ENCODE measurements around the gene LRRN2.
"Not testable (repeated sequence)": the region's sequence is repeated elsewhere in the genome, so short reads cannot be mapped to it uniquely, and the experiment has no call there.

LRRN2 gene

DNA sequence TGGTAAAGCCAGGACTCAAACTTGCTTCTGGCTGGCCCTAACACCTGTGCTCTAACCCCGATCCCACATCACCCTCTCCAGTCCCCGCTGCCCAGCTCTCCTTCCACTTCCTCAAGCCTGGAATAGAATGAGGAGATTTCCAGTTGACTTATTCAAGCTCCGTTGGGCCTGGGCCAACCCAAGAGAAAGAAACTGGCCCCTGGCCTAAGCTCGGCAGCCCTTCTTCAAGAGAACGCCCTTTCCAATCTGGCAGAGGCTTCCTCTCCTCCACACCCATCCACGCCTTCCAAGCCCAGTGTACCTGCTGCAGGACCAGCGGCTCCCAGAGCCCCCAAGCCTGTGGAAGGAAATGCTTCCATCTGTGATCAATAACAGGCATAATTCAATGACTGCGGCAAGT, 51.9 kb downstream of the LRRN2 start:
- DNase-seq (ENCODE audit: low read depth in 3 of 3, low spot score in 1 of 3), result no peak

DNA sequence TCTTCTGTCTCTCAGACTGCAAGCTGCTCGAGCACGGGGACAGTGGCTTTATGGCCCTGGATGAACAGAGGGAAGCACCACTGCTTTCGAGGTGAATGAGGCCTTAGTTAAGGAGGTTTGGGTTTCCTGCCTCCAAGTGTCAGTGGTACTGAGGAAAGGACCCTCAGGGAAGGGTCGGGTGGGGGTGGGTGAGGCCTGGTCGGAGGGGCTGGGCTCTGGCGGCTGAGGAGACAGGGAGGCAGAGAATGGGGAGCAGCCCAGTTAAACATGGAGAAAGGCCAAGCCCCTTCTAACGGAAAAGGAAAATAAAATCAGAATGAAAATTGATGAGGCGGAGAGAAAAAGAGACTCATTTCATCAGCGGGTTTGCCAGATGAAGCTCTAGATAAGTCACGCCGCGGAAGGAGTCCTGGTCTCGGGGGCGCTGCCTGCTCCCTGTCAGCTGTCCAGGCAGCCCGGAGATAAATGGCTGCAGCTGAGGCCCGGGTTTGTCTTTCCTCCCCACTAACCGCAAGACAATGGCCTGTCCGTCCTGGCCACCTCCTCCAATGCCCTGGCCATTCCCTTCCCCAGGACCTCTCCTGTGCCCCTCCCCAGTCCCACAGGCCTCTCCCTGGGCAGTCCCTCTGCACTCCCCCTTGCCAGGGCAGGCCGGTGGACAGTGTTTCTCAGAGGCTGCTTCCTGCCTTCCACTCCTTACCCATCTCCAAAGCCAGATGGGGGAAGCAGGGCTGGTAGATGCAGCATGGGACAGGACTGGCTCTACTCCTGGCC, 55.2 kb downstream of the LRRN2 start:
- DNase-seq (ENCODE audit: low read depth in 3 of 3, low spot score in 1 of 3), result no peak

DNA sequence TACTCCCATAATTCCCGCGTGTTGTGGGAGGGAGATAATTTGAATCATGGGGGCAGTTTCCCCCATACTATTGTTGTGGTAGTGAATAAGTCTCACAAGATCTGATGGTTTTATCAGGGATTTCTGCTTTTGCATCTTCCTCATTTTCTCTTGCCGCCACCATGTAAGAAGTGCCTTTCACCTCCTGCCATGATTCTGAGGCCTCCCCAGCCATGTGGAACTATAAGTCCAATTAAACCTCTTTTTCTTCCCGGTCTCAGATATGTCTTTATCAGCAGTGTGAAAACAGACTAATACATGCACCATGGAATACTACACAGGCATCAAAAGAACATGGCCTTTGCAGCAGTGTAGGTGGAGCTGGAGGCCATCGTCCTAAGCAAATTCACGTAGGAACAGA, 56.1 kb downstream of the LRRN2 start:
- not testable (repeated sequence) for DNase-seq (ENCODE audit: low read depth in 3 of 3, low spot score in 1 of 3)

DNA sequence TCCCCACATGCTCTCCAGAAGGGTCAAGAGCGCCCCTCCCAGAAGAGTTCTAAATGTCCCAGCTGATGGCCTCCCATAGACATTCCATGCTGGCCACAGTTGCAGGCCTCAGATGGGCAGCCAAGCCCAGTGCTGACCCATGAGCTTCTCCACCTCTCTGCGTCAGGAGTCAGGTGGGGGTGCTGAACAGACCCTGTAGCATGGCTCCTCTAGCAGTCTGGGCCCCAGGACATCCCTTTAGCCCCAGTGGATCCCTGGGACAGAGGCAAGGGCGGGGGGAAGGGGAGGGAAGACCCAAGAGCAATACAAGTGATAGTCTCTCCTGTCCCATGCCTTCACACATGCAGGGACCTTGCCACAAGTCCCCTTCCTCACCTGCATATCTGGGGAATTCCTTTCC, 56.7 kb downstream of the LRRN2 start:
- DNase-seq (ENCODE audit: low read depth in 3 of 3, low spot score in 1 of 3), result no peak

DNA sequence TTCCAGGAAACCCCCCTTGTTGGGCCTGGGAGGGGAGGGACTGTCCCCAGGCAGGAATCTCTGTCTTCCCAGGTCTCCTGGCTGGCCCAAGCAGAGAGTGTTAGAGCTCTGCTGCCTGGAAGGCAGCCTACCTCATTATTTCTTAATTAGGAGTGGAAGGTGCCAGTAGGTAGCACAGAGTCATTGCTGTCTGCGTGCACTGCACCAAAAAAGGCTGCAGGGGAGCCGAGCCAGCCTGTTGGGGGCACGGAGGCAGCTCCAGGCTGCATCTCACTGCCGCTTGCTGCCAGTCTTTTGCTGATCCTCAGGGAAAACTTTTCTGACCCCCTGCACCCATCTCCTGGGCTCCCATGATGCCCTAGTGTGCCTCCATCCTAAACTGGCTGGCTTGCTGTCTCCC, 58.1 kb downstream of the LRRN2 start:
- DNase-seq (ENCODE audit: low read depth in 3 of 3, low spot score in 1 of 3), result no peak

DNA sequence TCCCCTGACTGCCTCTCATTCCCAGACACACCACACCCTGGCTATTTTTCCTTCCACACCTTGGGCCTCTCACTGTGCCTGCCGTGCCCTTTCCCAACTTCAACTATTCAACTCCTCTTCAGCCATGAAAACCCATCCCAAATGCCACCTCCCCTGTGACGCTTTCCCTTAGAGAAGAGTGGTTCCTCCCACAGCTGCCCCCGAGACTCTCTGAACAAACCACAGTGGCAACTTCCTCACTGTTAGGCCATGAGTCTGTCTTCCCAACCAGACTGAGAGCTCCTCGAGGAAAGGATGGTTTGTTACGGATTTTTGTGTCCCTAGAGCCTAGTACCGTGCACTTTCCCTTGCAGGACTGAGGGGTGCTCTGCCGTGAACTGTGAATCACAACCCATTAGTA, 59.2 kb downstream of the LRRN2 start:
- no peak for DNase-seq (ENCODE audit: low read depth in 3 of 3, low spot score in 1 of 3)

DNA sequence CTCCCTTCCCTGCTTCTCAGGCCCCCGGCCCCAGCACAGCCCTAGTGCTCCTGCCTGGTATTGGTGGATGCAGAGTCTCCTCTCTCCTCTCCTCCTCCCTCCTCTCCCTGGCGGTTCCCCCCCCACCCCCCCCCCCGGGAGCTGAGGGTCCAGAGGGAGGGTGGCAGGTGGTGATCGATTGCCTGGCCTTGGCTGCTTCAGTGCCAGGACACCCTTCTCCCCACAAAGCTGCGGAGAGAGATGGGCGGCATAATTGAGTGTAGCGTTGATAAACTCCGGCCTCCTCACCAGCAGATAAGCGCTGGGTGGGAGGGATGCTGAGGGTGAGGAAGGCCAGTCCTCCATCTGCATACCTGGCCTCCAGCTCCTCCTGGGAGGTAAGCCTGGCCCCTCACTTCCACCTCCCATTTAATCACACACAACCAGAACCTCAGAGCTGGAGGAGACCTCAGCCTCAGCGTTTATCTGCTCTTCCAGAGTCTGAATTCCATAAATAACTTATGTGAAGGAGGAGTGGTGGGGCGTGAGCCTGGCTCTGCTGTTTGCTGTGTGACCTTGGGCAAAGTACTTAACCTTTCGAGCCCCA, 60.8 kb downstream of the LRRN2 start:
- DNase-seq (ENCODE audit: low read depth in 3 of 3, low spot score in 1 of 3), result no peak

DNA sequence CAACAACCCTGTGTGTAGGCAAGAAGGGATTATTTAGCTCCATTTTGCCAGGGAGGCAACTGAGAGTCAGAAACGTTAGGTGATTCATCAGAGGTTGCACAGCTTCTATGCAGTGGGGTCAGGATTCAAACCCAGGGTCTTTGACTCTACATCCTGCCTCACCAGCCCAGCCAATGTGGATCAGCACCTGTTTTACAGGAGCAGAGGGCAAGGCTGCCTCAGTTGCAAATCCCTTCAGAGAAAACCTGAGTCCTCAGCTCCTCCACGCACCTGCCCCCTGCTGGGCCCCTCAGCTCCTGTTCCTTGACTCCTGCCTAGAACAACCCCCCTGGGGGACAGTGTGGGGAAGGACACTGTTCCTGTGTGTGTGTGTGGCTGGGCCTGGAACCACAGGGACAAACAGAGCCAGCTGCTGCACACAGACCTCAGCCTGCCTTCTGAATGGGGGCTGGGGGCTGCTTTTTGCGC, 61.6 kb downstream of the LRRN2 start:
- no peak for DNase-seq (ENCODE audit: low read depth in 3 of 3, low spot score in 1 of 3)

DNA sequence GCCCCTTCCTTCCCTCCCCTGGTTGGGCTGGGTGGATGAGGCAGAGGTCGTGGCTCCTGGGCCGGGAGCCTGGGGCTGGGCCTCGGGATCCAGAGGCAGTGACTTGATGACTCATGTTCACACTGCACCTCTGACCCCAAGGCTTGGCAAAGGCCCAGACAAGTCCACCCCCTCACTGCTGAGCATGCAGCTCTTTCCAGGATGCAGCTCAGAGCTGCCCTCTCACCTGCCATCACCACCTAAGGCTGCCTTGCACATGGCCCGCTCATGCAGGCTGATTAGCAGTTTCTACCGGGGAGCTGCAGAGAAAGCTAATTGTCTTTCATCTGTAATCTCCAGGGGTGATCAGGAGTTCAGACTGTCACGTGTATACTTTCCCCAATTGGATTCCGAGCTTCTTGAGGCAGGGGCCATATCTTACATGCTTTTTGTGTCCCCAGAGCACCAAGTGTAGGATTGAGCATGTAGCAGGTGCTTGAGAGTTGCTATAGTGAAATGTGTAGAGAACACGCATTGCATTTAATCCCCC, 62.1 kb downstream of the LRRN2 start:
- DNase-seq (ENCODE audit: low read depth in 3 of 3, low spot score in 1 of 3), result no peak

DNA sequence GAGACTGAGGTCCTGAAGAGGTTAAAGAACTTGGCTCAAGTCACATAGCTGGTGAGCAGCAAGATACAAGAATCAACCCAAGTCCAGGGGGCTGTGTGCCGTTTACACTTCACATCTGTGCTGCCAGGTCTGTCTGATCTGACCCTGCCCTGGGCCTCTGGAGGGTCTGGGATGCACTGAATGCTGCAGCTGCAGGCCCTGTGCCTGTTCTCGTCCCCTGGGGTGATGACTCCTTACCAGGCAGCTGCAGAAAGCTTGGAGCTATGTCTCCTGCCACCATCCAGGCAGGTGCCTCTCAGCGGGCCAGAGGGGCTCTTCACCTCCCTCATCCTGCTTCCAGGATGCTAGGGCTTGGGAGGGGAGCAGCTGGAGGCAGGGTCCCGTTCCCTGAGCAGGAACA, 63.5 kb downstream of the LRRN2 start:
- no peak for DNase-seq (ENCODE audit: low read depth in 3 of 3, low spot score in 1 of 3)

DNA sequence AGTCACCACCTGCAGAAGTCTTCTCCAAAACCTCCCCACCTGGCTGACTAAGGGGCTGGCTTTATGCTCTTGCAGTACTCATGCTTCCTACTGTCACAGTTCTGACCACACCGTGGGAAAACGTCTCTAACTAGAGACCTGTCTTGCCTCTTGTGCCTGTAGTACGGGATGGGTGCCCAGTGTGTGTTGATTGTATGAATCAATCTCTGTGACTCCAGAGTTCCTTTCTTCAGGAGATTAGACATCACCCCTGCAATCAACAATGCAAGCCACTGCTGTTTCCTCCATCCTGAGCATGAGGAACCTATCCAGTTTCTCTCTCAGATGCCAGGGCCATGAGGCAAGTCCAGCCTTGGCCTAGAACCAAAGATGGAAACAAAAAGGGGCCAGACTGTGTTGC, 64.1 kb downstream of the LRRN2 start:
- DNase-seq (ENCODE audit: low read depth in 3 of 3, low spot score in 1 of 3), result no peak

DNA sequence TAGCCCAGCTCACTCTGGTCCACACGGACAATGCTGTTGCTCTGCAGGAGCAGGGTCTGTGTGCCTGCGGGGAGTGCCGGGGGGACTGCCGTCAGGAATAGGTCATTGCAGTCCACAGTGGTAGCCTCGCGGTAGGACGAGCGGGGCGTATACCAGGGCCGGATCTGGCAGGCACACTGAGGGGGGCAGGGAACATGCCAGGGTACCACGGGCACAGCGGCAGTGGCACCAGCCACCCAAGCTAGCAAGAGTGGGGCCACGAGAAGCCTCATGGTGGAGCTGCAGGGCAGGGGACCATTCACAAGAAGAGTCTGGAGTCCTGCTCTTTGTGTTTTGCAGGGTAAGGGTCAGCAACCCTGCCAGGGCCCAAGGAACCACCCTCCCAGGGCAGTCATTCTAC, 65.8 kb downstream of the LRRN2 start:
- no peak for DNase-seq (ENCODE audit: low read depth in 3 of 3, low spot score in 1 of 3)

DNA sequence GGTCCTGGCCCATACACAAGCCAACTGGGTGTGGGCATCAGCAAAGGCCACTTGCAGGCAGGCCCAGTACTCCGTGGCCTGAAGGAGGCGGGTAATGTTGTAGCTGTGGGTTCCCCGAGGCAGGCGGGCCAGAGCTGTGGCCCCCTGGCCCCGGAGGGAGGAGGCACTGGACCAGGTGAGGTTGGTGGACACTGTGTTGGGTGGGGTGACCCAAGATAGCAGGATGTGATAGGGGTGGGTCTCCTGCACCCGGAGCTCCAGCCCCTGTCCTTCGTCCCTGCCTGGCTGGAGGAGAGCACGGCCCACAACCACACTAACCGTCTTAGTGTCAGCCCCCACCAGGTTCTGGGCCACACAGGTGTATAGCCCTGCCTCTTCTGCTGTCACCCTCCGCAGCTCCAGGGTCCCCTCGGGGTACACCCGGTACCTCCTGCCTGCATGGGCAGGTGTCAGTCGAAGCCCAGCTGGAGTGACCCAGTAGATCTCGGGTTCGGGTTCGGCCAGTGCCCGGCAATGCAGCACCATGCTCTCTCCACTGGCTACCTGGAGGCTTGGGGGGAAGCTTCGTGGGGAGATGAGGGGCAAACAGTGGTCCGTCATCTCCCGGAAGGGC, 67.3 kb downstream of the LRRN2 start:
- DNase-seq (ENCODE audit: low read depth in 3 of 3, low spot score in 1 of 3), result no peak

DNA sequence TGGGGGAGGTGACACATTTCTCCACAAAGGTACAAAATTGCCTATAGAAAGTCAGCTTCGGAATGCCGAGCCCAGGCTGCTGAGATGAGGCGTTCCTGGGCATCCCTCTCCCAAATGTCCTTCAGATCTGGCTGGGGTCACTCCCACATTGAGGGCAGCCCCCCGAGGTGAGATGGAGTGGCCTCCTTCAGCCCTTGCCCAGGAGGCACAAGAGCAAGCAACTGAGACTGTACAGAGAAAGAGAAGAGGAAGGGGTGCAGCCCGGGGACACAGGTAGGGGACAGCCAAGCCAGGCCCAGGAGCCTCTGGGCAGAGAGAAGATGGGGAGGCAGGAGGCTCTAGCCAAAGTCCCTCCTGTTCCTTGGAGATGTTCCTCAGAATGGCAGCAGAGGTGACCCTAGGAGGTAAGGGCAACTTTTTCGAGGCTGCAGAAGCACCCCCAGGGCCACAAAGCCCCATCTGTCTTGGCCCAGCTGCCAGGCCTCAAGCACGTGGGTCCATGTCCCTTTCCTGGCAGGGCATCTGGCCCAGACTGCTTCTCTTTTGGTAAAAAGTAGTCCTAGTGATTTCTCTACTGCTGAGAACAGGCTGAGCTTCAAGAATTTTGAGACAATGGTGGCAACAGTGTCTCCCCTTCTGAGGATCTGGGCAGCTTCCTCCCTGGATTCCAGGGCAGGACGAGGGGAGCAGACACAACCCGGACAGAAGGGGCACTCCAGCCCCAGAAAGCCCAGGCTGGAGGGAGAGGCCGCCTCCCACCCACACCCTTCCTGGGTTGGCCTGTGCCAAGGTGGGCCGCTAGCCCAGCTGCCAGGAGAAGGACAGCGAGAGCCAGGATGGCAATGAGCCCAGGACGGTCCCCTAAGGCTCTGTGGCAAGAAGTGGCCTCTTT, 68.0 kb downstream of the LRRN2 start:
- DNase-seq (ENCODE audit: low read depth in 3 of 3, low spot score in 1 of 3), result no peak

DNA sequence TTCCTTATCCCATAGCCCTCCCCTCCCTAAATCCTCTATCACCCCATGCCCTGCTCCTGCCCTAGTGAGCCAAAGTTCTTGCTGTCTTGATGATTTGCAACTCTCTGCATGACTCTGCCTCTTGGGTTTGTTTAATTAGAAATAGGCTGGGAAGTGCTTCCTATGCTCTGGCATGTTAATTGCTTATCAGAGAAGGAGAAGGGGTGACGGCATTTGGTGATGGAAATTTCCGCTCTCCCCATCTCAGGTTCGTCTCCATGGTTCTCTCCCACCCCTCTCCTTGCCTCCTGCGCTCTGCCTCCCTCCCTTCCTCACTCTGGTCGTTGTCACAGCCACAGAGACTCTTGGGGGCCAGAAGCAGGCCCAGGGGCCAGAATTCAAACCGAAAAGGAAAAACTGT, 68.9 kb downstream of the LRRN2 start:
- no peak for DNase-seq (ENCODE audit: low read depth in 3 of 3, low spot score in 1 of 3)

DNA sequence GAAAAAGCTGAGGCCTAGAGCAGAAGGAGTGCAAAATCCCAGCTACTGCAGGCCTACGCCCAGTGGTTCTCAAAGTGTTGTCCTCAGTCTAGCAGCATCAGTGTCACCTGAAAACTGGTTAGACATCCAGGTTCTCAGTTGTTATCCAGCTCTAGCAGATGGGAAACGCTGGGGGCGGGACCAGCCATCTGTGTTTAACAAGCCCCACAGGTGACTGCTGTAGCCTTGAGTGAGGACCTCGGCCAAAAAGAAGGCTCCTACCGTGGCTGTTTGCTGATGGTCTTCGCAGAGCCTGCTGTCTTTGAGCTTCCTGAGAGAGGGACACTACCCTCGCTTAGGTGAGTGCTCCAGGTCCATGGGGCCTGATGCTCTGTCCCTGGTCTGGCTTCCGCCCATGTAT, 69.7 kb downstream of the LRRN2 start:
- no peak for DNase-seq (ENCODE audit: low read depth in 3 of 3, low spot score in 1 of 3)

DNA sequence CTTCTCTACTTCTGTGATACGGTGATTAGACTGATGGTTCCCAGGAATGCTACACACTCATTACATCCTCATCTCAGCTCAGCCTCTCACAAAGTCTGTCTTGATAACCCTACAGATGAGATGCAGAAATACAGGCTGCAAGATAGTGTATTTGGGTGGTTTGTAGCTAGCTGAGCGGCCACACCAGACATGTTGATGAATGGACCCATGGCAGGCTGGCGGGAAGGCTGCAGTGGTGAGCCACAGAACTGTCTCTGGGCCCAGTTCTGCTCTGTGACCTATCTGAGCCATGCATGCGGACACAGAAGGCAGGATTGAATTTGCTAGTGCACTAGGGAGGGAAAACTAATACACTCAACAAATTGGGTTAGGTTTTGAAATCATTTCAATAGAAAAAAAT, 71.9 kb downstream of the LRRN2 start:
- no peak for DNase-seq (ENCODE audit: low read depth in 3 of 3, low spot score in 1 of 3)

DNA sequence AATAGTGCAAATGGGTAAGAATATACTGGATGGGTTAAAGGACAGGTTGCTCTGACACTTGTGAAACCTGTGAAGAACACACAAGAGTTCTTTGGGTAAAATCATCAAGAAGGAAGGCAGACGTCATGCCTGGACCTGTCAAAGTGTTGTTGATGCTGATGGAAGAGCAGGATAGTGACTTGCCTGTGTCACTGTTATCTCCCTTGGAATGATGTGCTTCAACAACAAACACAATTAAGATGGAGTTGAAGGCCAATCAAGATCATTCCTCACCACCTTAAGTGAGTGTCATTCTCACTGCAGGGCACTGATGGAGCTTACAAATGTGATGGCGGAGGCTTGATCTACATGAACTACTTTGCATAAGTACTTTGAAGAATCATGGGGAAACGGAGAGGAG, 73.2 kb downstream of the LRRN2 start:
- DNase-seq (ENCODE audit: low read depth in 3 of 3, low spot score in 1 of 3), result no peak

DNA sequence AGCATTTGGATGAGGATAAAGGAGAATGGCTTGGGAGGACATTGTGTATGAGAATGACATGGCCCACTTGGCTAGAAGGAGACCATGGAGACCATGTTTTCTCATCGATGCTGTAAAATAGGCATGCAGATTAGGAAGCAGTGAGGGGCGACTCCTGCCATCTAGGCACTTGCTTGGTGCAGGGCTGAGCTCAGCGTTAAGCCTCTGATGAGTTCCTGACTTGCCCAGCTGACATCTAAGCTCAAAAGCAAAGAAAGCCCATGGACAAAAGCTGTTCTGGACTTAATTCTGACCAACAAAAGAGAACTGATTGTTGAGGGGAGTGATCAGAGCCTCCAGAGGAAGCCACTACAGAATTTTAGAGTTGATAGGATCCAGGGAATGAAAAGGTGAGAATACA, 74.5 kb downstream of the LRRN2 start:
- no peak for DNase-seq (ENCODE audit: low read depth in 3 of 3, low spot score in 1 of 3)

DNA sequence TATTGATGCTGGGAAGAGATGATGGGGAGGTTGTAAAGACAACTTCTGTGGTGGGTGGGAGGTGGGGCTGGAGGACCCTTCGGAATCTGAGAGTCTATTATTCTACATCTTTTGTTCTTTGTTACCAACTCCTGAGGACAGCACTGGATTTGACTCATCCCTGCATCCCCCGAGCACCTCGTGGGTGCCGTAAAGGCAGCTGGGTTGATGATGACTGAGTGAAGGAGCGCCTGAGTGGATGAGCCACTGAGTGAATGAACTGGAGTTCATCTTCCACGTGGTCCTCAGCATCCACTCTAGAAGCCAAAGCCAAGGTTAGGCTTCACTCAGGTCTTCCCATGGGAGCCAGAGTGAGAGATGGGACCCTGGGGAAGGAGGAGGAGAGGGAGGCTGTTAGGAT, 77.6 kb downstream of the LRRN2 start:
- DNase-seq (ENCODE audit: low read depth in 3 of 3, low spot score in 1 of 3), result no peak

DNA sequence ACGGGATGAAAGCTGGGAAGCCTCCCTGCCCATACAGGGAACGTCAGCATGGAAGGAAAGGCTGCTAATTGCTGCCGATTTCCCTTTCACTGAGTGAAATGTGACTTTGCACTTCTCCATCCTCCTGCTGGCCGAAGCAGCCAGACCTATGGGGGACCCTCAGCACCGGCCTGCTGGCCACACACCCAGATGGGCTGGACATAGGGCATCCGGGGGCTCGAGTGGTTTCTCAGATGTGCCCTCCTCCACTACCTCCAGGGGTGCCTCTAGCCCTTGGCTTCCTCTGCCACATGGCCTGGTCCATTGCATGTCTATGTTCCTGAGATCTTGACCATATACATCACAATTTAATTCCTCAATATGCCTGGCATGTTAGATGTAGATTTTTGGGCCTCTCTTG, 79.7 kb downstream of the LRRN2 start:
- DNase-seq (ENCODE audit: low read depth in 3 of 3, low spot score in 1 of 3), result no peak
